Measurements from ENCODE around the gene GAS6. TPM values are rescaled to one million over a fixed set of nuclear protein-coding genes. Genes with fewer than 3 reads are reported as not detected.

The GAS6 gene
- total RNA-seq, 2 donors from 2014 or later = 83.0 to 145 TPM

- WGBS, 2 donors = 88 to 92% methylated on average over 25 of the region's 25 CpGs
- peak overlapping the region in 1 of 4 donors; percentile 5 for H3K27ac ChIP-seq
- no peaks in the 10 kb centered on the region for H3K9me3 ChIP-seq
- intact Hi-C loops (cut with DNase I) = no loop called here
- peaks cover 68% of the 10 kb centered on the region for H3K4me1 ChIP-seq
- ATAC-seq = no peak
- no peak for TF ChIP-seq POLR2A (IDR thresholded peaks at IDR 0.05)
- no peak for TF ChIP-seq CTCF (IDR thresholded peaks at IDR 0.05)
- H3K4me3 ChIP-seq = no peak overlapping the region
- DNase-seq = peak in 2 of 4 donors; percentile 1 to 6
- H3K27me3 ChIP-seq = no peaks in the 10 kb centered on the region
- peaks cover 0 to 1% of the 10 kb centered on the region in 2 donors for H3K36me3 ChIP-seq (replicated peaks in 1 of 2; ENCODE audit: insufficient read depth in 1 of 2, low read depth in 2 of 2)
These were observed 7.8 kb downstream of the GAS6 start for GRCh38 chr13:113855931-113856715.

GRCh38 chr13:113855012-113855921, 8.6 kb downstream of the GAS6 start:
- DNase-seq (peak in 2 of 4 donors; percentile 3 to 6), ATAC-seq (no peak)
- WGBS, 2 donors = 77 to 82% methylated on average over 19 to 33 of the region's 33 CpGs
- Histone ChIP-seq H3K27ac (no peak overlapping the region), H3K4me1 (peaks cover 63% of the 10 kb centered on the region), H3K9me3 (no peaks in the 10 kb centered on the region), H3K36me3 (replicated peaks in 1 of 2; ENCODE audit: insufficient read depth in 1 of 2, low read depth in 2 of 2) (peaks cover 0 to 1% of the 10 kb centered on the region in 2 donors), H3K4me3 (no peak overlapping the region), H3K27me3 (no peaks in the 10 kb centered on the region)
- TF ChIP-seq CTCF (IDR thresholded peaks at IDR 0.05) (no peak), POLR2A (IDR thresholded peaks at IDR 0.05) (no peak)
- intact Hi-C loops (cut with DNase I) = no loop called here

- DNase-seq (peak; percentile 13 to 63 (median 18)), ATAC-seq (no peak)
- no peak for TF ChIP-seq POLR2A (IDR thresholded peaks at IDR 0.05)
- TF ChIP-seq CTCF (IDR thresholded peaks at IDR 0.05) = no peak
- 78 to 85% methylated on average over 20 to 31 of the region's 31 CpGs for WGBS, 2 donors
- H3K4me3 ChIP-seq = no peak overlapping the region
- H3K9me3 ChIP-seq = no peaks in the 10 kb centered on the region
- H3K27me3 ChIP-seq = no peaks in the 10 kb centered on the region
- peaks cover 64% of the 10 kb centered on the region for H3K4me1 ChIP-seq
- peaks cover 0 to 1% of the 10 kb centered on the region in 2 donors for H3K36me3 ChIP-seq (replicated peaks in 1 of 2; ENCODE audit: insufficient read depth in 1 of 2, low read depth in 2 of 2)
- H3K27ac ChIP-seq = peak overlapping the region in 2 of 4 donors; percentile 53 to 56
- intact Hi-C loops (cut with DNase I) = no loop called here
These were observed 9.5 kb downstream of the GAS6 start for GRCh38 chr13:113854238-113855011.

- intact Hi-C loops (cut with DNase I) = no loop called here
- Histone ChIP-seq H3K4me3 (no peak overlapping the region), H3K9me3 (no peaks in the 10 kb centered on the region), H3K27me3 (no peaks in the 10 kb centered on the region), H3K4me1 (peaks cover 71% of the 10 kb centered on the region), H3K36me3 (replicated peaks in 1 of 2; ENCODE audit: insufficient read depth in 1 of 2, low read depth in 2 of 2) (peaks cover 0 to 1% of the 10 kb centered on the region in 2 donors), H3K27ac (peak overlapping the region in 2 of 4 donors; percentile 53 to 56)
- WGBS, 2 donors = 49 to 61% methylated on average over 8 to 10 of the region's 11 CpGs
- DNase-seq (peak in 2 of 4 donors; percentile 8 to 10), ATAC-seq (no peak)
- TF ChIP-seq POLR2A (IDR thresholded peaks at IDR 0.05) (no peak), CTCF (IDR thresholded peaks at IDR 0.05) (no peak)
These were observed 10.2 kb downstream of the GAS6 start for GRCh38 chr13:113853518-113854237.
